H9 (cell line): ENCODE results near the gene NTRK2. TPM values are rescaled to one million over a fixed set of nuclear protein-coding genes. Genes with fewer than 3 reads are reported as not detected.

Source experiments
- DNase-seq: peaks from one replicate; pipeline ENCODE4 v3.0.0-alpha.2; 2017
- H2AFZ ChIP-seq: one replicate; pipeline ENCODE4 v1.6.1; 2013; ENCODE audit warnings: mild to moderate bottlenecking, low read length, control low read depth, moderate library complexity
- H2AK5ac ChIP-seq: 2 replicates; pipeline ENCODE4 v1.6.1; 2013; ENCODE audit warnings: low read length, control low read depth, mixed read lengths; ENCODE audit not compliant: insufficient read length
- H2BK120ac ChIP-seq: one replicate; pipeline ENCODE4 v1.6.1; 2013; ENCODE audit warnings: low read depth, mild to moderate bottlenecking, low read length, control low read depth, inconsistent platforms; ENCODE audit not compliant: poor library complexity, severe bottlenecking
- H2BK12ac ChIP-seq: 2 replicates; pipeline ENCODE4 v1.6.1; 2013; ENCODE audit warnings: low read length, control low read depth, mixed read lengths, low read depth; ENCODE audit not compliant: insufficient read length
- H2BK15ac ChIP-seq: 2 replicates; pipeline ENCODE4 v1.6.1; 2013; ENCODE audit warnings: low read depth, low read length, control low read depth
- H2BK20ac ChIP-seq: one replicate; pipeline ENCODE4 v1.6.1; 2013; ENCODE audit warnings: low read depth, mild to moderate bottlenecking, low read length, control low read depth, inconsistent platforms; ENCODE audit not compliant: poor library complexity, severe bottlenecking
- H2BK5ac ChIP-seq: 2 replicates; pipeline ENCODE4 v1.6.1; 2013; ENCODE audit warnings: low read length, control low read depth, mixed read lengths; ENCODE audit not compliant: insufficient read length
- H3K14ac ChIP-seq: 2 replicates; pipeline ENCODE4 v1.6.1; 2013; ENCODE audit warnings: low read length, control low read depth; ENCODE audit not compliant: insufficient read depth
- H3K18ac ChIP-seq: 2 replicates; pipeline ENCODE4 v1.6.1; 2013; ENCODE audit warnings: low read depth, mild to moderate bottlenecking, mixed read lengths, low read length, control low read depth; ENCODE audit not compliant: insufficient read length
- H3K23ac ChIP-seq: 2 replicates; pipeline ENCODE4 v1.6.1; 2013; ENCODE audit warnings: low read length, control low read depth, mixed read lengths, low read depth; ENCODE audit not compliant: insufficient read length
- H3K23me2 ChIP-seq: 2 replicates; pipeline ENCODE4 v1.6.1; 2013; ENCODE audit warnings: low read depth, mild to moderate bottlenecking, mixed read lengths, low read length, control low read depth; ENCODE audit not compliant: insufficient read length, poor library complexity, severe bottlenecking
- H3K27ac ChIP-seq: 2 replicates; pipeline ENCODE4 v1.5.1; 2013; ENCODE audit warnings: low read length, control low read depth, mixed read lengths, low read depth; ENCODE audit not compliant: insufficient read length
- H3K27me3 ChIP-seq: 2 replicates; pipeline ENCODE4 v1.6.1; 2013; ENCODE audit warnings: low read length, control low read depth, inconsistent platforms; ENCODE audit not compliant: insufficient read depth
- H3K4ac ChIP-seq: 2 replicates; pipeline ENCODE4 v1.6.1; 2013; ENCODE audit warnings: low read depth, mild to moderate bottlenecking, control low read depth, inconsistent platforms, low read length, moderate library complexity
- H3K4me1 ChIP-seq: 2 replicates; pipeline ENCODE4 v1.6.1; 2013; ENCODE audit warnings: low read length, control low read depth, inconsistent platforms; ENCODE audit not compliant: insufficient read depth
- H3K4me2 ChIP-seq: 2 replicates; pipeline ENCODE4 v1.6.1; 2013; ENCODE audit warnings: low read length, control low read depth, mixed read lengths; ENCODE audit not compliant: insufficient read length, insufficient read depth
- H3K56ac ChIP-seq: 2 replicates; pipeline ENCODE4 v1.6.1; 2013; ENCODE audit warnings: low read depth, mild to moderate bottlenecking, mixed read lengths, low read length, control low read depth; ENCODE audit not compliant: insufficient read length
- H3K79me1 ChIP-seq: 2 replicates; pipeline ENCODE4 v1.6.1; 2013; ENCODE audit warnings: low read depth, mild to moderate bottlenecking, moderate library complexity, low read length, control low read depth, inconsistent platforms; ENCODE audit not compliant: insufficient read depth, poor library complexity, severe bottlenecking
- H3K79me2 ChIP-seq: 2 replicates; pipeline ENCODE4 v1.6.1; 2013; ENCODE audit warnings: low read length, control low read depth, inconsistent platforms; ENCODE audit not compliant: insufficient read depth
- H3K9ac ChIP-seq: 2 replicates; pipeline ENCODE4 v1.6.1; 2013; ENCODE audit warnings: low read length, control low read depth, mixed read lengths; ENCODE audit not compliant: insufficient read length; ENCODE audit errors: extremely low read depth
- H3K9me3 ChIP-seq: one replicate; pipeline ENCODE4 v1.6.1; 2013; ENCODE audit warnings: low read depth, low read length, inconsistent platforms; ENCODE audit not compliant: control insufficient read depth
- H3T11ph ChIP-seq: one replicate; pipeline ENCODE4 v1.6.1; 2013; ENCODE audit warnings: mild to moderate bottlenecking, low read length, control low read depth, inconsistent platforms
- H4K20me1 ChIP-seq: one replicate; pipeline ENCODE4 v1.6.1; 2013; ENCODE audit not compliant: control insufficient read depth, insufficient read length, insufficient read depth
- H4K5ac ChIP-seq: 2 replicates; pipeline ENCODE4 v1.6.1; 2013; ENCODE audit warnings: low read depth, mild to moderate bottlenecking, mixed read lengths, low read length, control low read depth; ENCODE audit not compliant: insufficient read length
- H4K8ac ChIP-seq: replicated peaks from 2 replicates; pipeline ENCODE4 v1.6.1; 2013; ENCODE audit warnings: low read length, control low read depth, mixed read lengths, low read depth; ENCODE audit not compliant: insufficient read length
- H4K91ac ChIP-seq: 2 replicates; pipeline ENCODE4 v1.6.1; 2013; ENCODE audit warnings: low read depth, mild to moderate bottlenecking, moderate library complexity, mixed read lengths, low read length, control low read depth; ENCODE audit not compliant: insufficient read length
- H3K27ac Mint-ChIP-seq, 3 experiments: 2 replicates in 2 of 3; 3 replicates in 1 of 3; pipeline ENCODE4 v1.8.0; 2020 to 2021; ENCODE audit warnings: mixed read lengths in 3 of 3, mild to moderate bottlenecking in 1 of 3, moderate library complexity in 1 of 3
- H3K27me3 Mint-ChIP-seq: 2 replicates; pipeline ENCODE4 v1.8.0; 2021; ENCODE audit warnings: low read depth, mild to moderate bottlenecking, moderate library complexity, mixed read lengths
- H3K36me3 Mint-ChIP-seq, 3 experiments: 2 replicates in 2 of 3; 3 replicates in 1 of 3; pipeline ENCODE4 v1.8.0; 2020 to 2021; ENCODE audit warnings: low read depth in 3 of 3, mixed read lengths in 3 of 3; ENCODE audit not compliant: insufficient read depth in 1 of 3
- H3K4me1 Mint-ChIP-seq, 2 experiments: 2 replicates each; pipeline ENCODE4 v1.8.0; 2020; ENCODE audit warnings: mixed read lengths in 2 of 2
- H3K4me3 Mint-ChIP-seq, 2 experiments: 2 replicates in 1 of 2; 3 replicates in 1 of 2; pipeline ENCODE4 v1.8.0; 2020 to 2021; ENCODE audit warnings: mild to moderate bottlenecking in 2 of 2, mixed read lengths in 2 of 2, moderate library complexity in 1 of 2
- H3K9me3 Mint-ChIP-seq, 2 experiments: 2 replicates in 1 of 2; 3 replicates in 1 of 2; pipeline ENCODE4 v1.8.0; 2020; ENCODE audit warnings: mild to moderate bottlenecking in 2 of 2, mixed read lengths in 2 of 2, moderate library complexity in 1 of 2
- WGBS: extraction: QIAGEN DNeasy Blood & Tissue Kit; methylation state at CpG from one replicate; pipeline ENCODE4 v1.1.7; 2013; ENCODE audit warnings: missing lambda C conversion rate, low lambda C conversion rate, mixed read lengths; ENCODE audit not compliant: insufficient read length; ENCODE audit errors: extremely low coverage; 5-methylcytosine and 5-hydroxymethylcytosine counted together
- total RNA-seq: library from RNA; stranded (reverse); gene quantifications from 2 replicates; pipeline ENCODE4 v1.2.1, GENCODE V29; 2021
- TF ChIP-seq, protein P1 (sequence below): fragments of 200-600 bp; sonication (generic); conservative IDR thresholded peaks from 3 replicates; pipeline ENCODE4 v1.8.0; 2021; ENCODE audit warnings: antibody characterized with exemption, mild to moderate bottlenecking

The NTRK2 gene
- total RNA-seq, 1 experiment from 2014 or later, result 0.02 TPM

DNA sequence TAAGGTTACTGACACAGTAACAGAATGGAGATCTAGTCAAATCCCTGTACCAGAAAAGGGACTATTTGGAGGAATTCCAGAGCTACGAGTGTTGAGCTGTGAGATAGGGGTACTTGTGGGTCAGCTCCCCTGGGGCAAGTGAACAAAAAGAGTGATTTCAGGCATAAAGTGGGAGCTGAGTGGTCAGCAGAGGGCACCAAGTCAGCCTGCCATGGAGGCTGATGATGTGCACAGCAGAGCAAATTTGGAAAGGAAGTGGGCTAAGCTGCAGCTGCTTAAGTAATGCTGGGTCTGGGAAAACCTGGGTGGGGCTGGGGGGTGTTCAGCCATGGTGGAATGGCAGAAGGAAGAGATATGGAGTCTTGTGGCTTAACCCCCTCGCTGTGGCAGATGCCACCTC lies 327.9 kb downstream of the NTRK2 start:
- H3K14ac ChIP-seq, result no peak overlapping the region; the same call in 1 of the 2 replicates

More for the DNA sequence above, 327.9 kb downstream of the NTRK2 start:
- Histone ChIP-seq H3T11ph (no peak overlapping the region), H4K8ac (no peak overlapping the region), H3K4me2 (no peak overlapping the region), H3K27ac (no peak overlapping the region), H3K4ac (no peak overlapping the region), H4K5ac (no peak overlapping the region), H4K20me1 (no peaks in the 10 kb centered on the region), H2BK15ac (no peak overlapping the region), H2AFZ (no peak overlapping the region), H2BK5ac (no peak overlapping the region), H3K23me2 (no peaks in the 10 kb centered on the region), H3K18ac (no peak overlapping the region), H2BK20ac (no peak overlapping the region), H3K4me1 (0 out of 2 replicates have a peak, but pooled peaks cover 3% of the 10 kb centered on the region), H2BK12ac (no peak overlapping the region), H4K91ac (no peak overlapping the region), H2AK5ac (no peak overlapping the region), H2BK120ac (no peak overlapping the region), H3K56ac (no peak overlapping the region), H3K79me1 (no peaks in the 10 kb centered on the region), H3K79me2 (no peaks in the 10 kb centered on the region), H3K9ac (no peak overlapping the region), H3K27me3 (no peaks in the 10 kb centered on the region), H3K9me3 (no peaks in the 10 kb centered on the region), H3K23ac (no peak overlapping the region)
- peak; percentile 37 for DNase-seq
- peaks cover 25% of the 10 kb centered on the region for H3K27me3 Mint-ChIP-seq
- no peak overlapping the region for H3K27ac Mint-ChIP-seq
- H3K4me3 Mint-ChIP-seq, result no peak overlapping the region
- H3K4me1 Mint-ChIP-seq, result peaks cover 12 to 13% of the 10 kb centered on the region in 2 experiments
- no CpG with 5 or more reads among the region's 2 CpGs for WGBS
- peaks cover 4 to 19% (median 8%) of the 10 kb centered on the region in 3 experiments for H3K36me3 Mint-ChIP-seq
- peaks cover 16 to 22% of the 10 kb centered on the region in 2 experiments for H3K9me3 Mint-ChIP-seq
- TF ChIP-seq, protein P1, sequence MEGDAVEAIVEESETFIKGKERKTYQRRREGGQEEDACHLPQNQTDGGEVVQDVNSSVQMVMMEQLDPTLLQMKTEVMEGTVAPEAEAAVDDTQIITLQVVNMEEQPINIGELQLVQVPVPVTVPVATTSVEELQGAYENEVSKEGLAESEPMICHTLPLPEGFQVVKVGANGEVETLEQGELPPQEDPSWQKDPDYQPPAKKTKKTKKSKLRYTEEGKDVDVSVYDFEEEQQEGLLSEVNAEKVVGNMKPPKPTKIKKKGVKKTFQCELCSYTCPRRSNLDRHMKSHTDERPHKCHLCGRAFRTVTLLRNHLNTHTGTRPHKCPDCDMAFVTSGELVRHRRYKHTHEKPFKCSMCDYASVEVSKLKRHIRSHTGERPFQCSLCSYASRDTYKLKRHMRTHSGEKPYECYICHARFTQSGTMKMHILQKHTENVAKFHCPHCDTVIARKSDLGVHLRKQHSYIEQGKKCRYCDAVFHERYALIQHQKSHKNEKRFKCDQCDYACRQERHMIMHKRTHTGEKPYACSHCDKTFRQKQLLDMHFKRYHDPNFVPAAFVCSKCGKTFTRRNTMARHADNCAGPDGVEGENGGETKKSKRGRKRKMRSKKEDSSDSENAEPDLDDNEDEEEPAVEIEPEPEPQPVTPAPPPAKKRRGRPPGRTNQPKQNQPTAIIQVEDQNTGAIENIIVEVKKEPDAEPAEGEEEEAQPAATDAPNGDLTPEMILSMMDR, result peak; percentile 40; the same call in 2 of the 3 replicates
